Ascending aorta (tissue), 2 donors: ENCODE results near the gene TM4SF18. TPM values are rescaled to one million over a fixed set of nuclear protein-coding genes. Genes with fewer than 3 reads are reported as not detected.
A peak's percentile ranks its signal among the peaks of the same experiment; 100 is the strongest.

ENCODE experiments used
- DNase-seq, 2 donors: peaks; one replicate each; pipeline ENCODE4 v3.0.0-alpha.2; 2019; ENCODE audit warnings: low spot score in 2 of 2
- H3K27ac ChIP-seq, 2 donors: fragments of 200-600 bp; sonication (generic); one replicate each; pipeline ENCODE4 v1.5.1; 2016 to 2017; ENCODE audit warnings: mild to moderate bottlenecking in 1 of 2
- H3K27me3 ChIP-seq: fragments of 200-600 bp; sonication (generic); one replicate; pipeline ENCODE4 v1.5.1; 2017
- H3K36me3 ChIP-seq, 2 donors: fragments of 200-600 bp; sonication (generic); one replicate each; pipeline ENCODE4 v1.5.1; 2016
- H3K4me1 ChIP-seq, 2 donors: fragments of 200-600 bp; sonication (generic); one replicate each; pipeline ENCODE4 v1.5.1; 2016 to 2017; ENCODE audit warnings: mild to moderate bottlenecking in 1 of 2
- H3K4me3 ChIP-seq, 2 donors: fragments of 200-600 bp; sonication (generic); one replicate each; pipeline ENCODE4 v1.5.1; 2016 to 2017; ENCODE audit warnings: mild to moderate bottlenecking in 1 of 2
- H3K9me3 ChIP-seq, 2 donors: fragments of 200-600 bp; sonication (generic); one replicate each; pipeline ENCODE4 v1.5.1; 2016
- CTCF ChIP-seq, 3 experiments: fragments of 200-600 bp in 2 of 3; fragments of 450-650 bp in 1 of 3; sonication (generic) in 2 of 3; IDR thresholded peaks; one replicate each; pipeline ENCODE4 v1.5.1; 2016 to 2019; ENCODE audit warnings: antibody characterized with exemption in 3 of 3, mild to moderate bottlenecking in 1 of 3, moderate library complexity in 1 of 3
- intact Hi-C: fragments of 100-400 bp; cut with DNase I; formaldehyde crosslinking; loops from one replicate; pipeline ENCODE4 v1.15.1; 2023
- total RNA-seq: library from RNA; depleted of rRNA; stranded (reverse); fragments of >200 nt; gene quantifications from one replicate; pipeline ENCODE4 v1.1.0, GENCODE V29; 2016

Gene TM4SF18
- total RNA-seq, 1 donor from 2014 or later = 6.2 TPM

- H3K36me3 ChIP-seq = peaks cover 0 to 15% of the 10 kb centered on the region in 2 donors
- H3K27me3 ChIP-seq = no peaks in the 10 kb centered on the region
- peak overlapping the region; percentile 74 to 83 for H3K27ac ChIP-seq
- H3K4me3 ChIP-seq = no peak overlapping the region
- no peak for DNase-seq
- intact Hi-C loops = loop anchor here (10.0 kb wide), 1 partner anchor 254 kb away; the partner anchor contains the start of gene HPS3
- no peak for TF ChIP-seq CTCF (IDR thresholded peaks at IDR 0.05)
- no peaks in the 10 kb centered on the region for H3K9me3 ChIP-seq
- peaks cover 9 to 31% of the 10 kb centered on the region in 2 donors for H3K4me1 ChIP-seq
These were observed 45.3 kb upstream of the TM4SF18 start for GRCh38 chr3:149378478-149379309.

- H3K4me1 ChIP-seq = peaks cover 14 to 40% of the 10 kb centered on the region in 2 donors
- peak within 1 kb of the TSS; percentile 74 to 83 for H3K27ac ChIP-seq
- H3K36me3 ChIP-seq = peaks cover 0 to 16% of the 10 kb centered on the region in 2 donors
- H3K4me3 ChIP-seq = peak within 1 kb of the TSS; percentile 46 to 66
- intact Hi-C loops = loop anchor here (2.0 to 10.0 kb wide), 2 partner anchors 37 to 253 kb away; partner anchors contain the start of gene HPS3
- no peaks in the 10 kb centered on the region for H3K27me3 ChIP-seq
- peak; percentile 30 to 92 for DNase-seq
- no peaks in the 10 kb centered on the region for H3K9me3 ChIP-seq
- no peak for TF ChIP-seq CTCF (IDR thresholded peaks at IDR 0.05)
These were observed 44.2 kb upstream of the TM4SF18 start, which contains the start of gene TM4SF1 for GRCh38 chr3:149377408-149378364. Gene TM4SF1, minus strand, starts transcription at chr3:149377649. Its CDS starts 102 bp downstream, at chr3:149377547.

- Histone ChIP-seq H3K27ac (peak overlapping the region; percentile 74 to 83), H3K27me3 (no peaks in the 10 kb centered on the region), H3K4me3 (peak overlapping the region; percentile 46 to 66), H3K9me3 (no peaks in the 10 kb centered on the region), H3K36me3 (peaks cover 0 to 23% of the 10 kb centered on the region in 2 donors), H3K4me1 (peaks cover 14 to 39% of the 10 kb centered on the region in 2 donors)
- no peak for DNase-seq
- intact Hi-C loops = loop anchor here (2.0 to 10.0 kb wide), 2 partner anchors 36 to 252 kb away; partner anchors contain the start of gene HPS3
- TF ChIP-seq CTCF (IDR thresholded peaks at IDR 0.05) = no peak
These were observed 43.4 kb upstream of the TM4SF18 start for GRCh38 chr3:149376718-149377407.

GRCh38 chr3:149375501-149376196 is 42.2 kb upstream of the TM4SF18 start:
- DNase-seq = no peak
- Histone ChIP-seq H3K36me3 (peaks cover 6 to 35% of the 10 kb centered on the region in 2 donors), H3K9me3 (no peaks in the 10 kb centered on the region), H3K4me3 (peak overlapping the region; percentile 46 to 66), H3K27me3 (no peaks in the 10 kb centered on the region), H3K4me1 (peaks cover 14 to 51% of the 10 kb centered on the region in 2 donors), H3K27ac (peak overlapping the region; percentile 74 to 83)
- no peak for TF ChIP-seq CTCF (IDR thresholded peaks at IDR 0.05)
- intact Hi-C loops = loop anchor here (2.0 to 10.0 kb wide), 2 partner anchors 35 to 251 kb away; partner anchors contain the start of gene HPS3
